K562 (cell line): ENCODE results near the gene EVC. TPM values are rescaled to one million over a fixed set of nuclear protein-coding genes. Genes with fewer than 3 reads are reported as not detected.

Source experiments
- ATAC-seq: fragments of 200-7000 bp; cut with Tn5 transposase; 3 replicates; pipeline ENCODE4 v1.9.1; 2020; ENCODE audit warnings: moderate library complexity
- BruUV-seq: library from RNA; stranded (reverse); fragments of 400-500 nt; replicated peaks from 2 replicates; lab custom pipeline; 2021; lab: Mats Ljungman, UMichigan
- CTCF ChIA-PET: fragments of 300-600 bp; formaldehyde crosslinking; extraction: SDS; loops from one replicate; lab custom pipeline; 2021; ENCODE audit warnings: low intra/inter-chr PET ratio; lab: Yijun Ruan, JAX
- POLR2A ChIA-PET: fragments of 300-600, 350-650 bp; sonication (Branson Sonifier 250); formaldehyde crosslinking; extraction: SDS; loops from one replicate; lab custom pipeline; 2021; ENCODE audit warnings: antibody characterized with exemption, inconsistent platforms; lab: Yijun Ruan, JAX
- DNase-seq, 4 experiments: peaks; one replicate each; pipeline versions ENCODE4 v3.0.0 to v3.0.0-alpha.2; 2011 to 2018; ENCODE audit warnings: low spot score in 3 of 4, mixed read lengths in 3 of 4; ENCODE audit errors: extremely low read depth in 1 of 4
- FAIRE-seq: peaks from 2 replicates; lab custom pipeline; 2011; peaks lifted over from hg19 to GRCh38; lab: Jason Lieb, UNC
- H2AFZ ChIP-seq: 2 replicates; pipeline ENCODE4 v1.6.0; 2011; ENCODE audit warnings: low read depth, low read length, control low read depth, inconsistent platforms
- H3K27ac ChIP-seq: fragments of 200-600 bp; 3 replicates; pipeline ENCODE4 v1.8.0; 2011; ENCODE audit warnings: low read depth, mild to moderate bottlenecking, control low read depth, inconsistent platforms, low read length, moderate library complexity, mixed read lengths; ENCODE audit errors: extremely low read depth
- H3K27me3 ChIP-seq, 2 experiments: fragments of 300-600 bp in 1 of 2; 2 replicates in 1 of 2; 3 replicates in 1 of 2; pipeline versions ENCODE4 v1.6.0 to v1.8.0; 2011; ENCODE audit warnings: inconsistent platforms in 2 of 2, low read length in 2 of 2, mild to moderate bottlenecking in 1 of 2, mixed read lengths in 1 of 2, moderate library complexity in 1 of 2; ENCODE audit not compliant: control insufficient read depth in 2 of 2, insufficient read depth in 2 of 2
- H3K36me3 ChIP-seq: fragments of 300-600 bp; 3 replicates; pipeline ENCODE4 v1.8.0; 2011; ENCODE audit warnings: mild to moderate bottlenecking, low read length, inconsistent platforms; ENCODE audit not compliant: control insufficient read depth, insufficient read depth
- H3K4me1 ChIP-seq, 2 experiments: fragments of 200-600 bp in 1 of 2; replicated peaks in 1 of 2; 2 replicates in 1 of 2; 3 replicates in 1 of 2; pipeline versions ENCODE4 v1.5.1 to v1.8.0; 2011; ENCODE audit warnings: inconsistent platforms in 2 of 2, low read length in 2 of 2, mild to moderate bottlenecking in 1 of 2, mixed read lengths in 1 of 2, moderate library complexity in 1 of 2; ENCODE audit not compliant: control insufficient read depth in 2 of 2, insufficient read depth in 2 of 2
- H3K4me2 ChIP-seq: 2 replicates; pipeline ENCODE4 v1.6.1; 2011; ENCODE audit warnings: low read length, control low read depth, inconsistent platforms, mixed read lengths; ENCODE audit not compliant: insufficient read depth
- H3K4me3 ChIP-seq: fragments of 200-600 bp; sonication (generic), shearing (Covaris generic); 2 replicates; pipeline ENCODE4 v1.5.1; 2016; ENCODE audit warnings: control low read depth, inconsistent platforms
- H3K79me2 ChIP-seq: fragments of 200-600 bp; 3 replicates; pipeline ENCODE4 v1.8.0; 2011; ENCODE audit warnings: low read length, inconsistent platforms; ENCODE audit not compliant: control insufficient read depth, insufficient read depth
- H3K9ac ChIP-seq, 2 experiments: 2 replicates each; pipeline versions ENCODE4 v1.6.0 to v1.6.1; 2011; ENCODE audit warnings: low read depth in 2 of 2, low read length in 2 of 2, control low read depth in 1 of 2, inconsistent platforms in 1 of 2, mild to moderate bottlenecking in 1 of 2, mixed read lengths in 1 of 2; ENCODE audit not compliant: insufficient read depth in 1 of 2
- H3K9me1 ChIP-seq: one replicate; pipeline ENCODE4 v1.6.0; 2011; ENCODE audit warnings: inconsistent platforms, mild to moderate bottlenecking, low read length, moderate library complexity; ENCODE audit not compliant: control insufficient read depth, insufficient read depth
- H3K9me3 ChIP-seq: replicated peaks from 2 replicates; pipeline ENCODE4 v1.5.1; 2011; ENCODE audit warnings: low read depth, low read length, inconsistent platforms; ENCODE audit not compliant: control insufficient read depth, insufficient read depth
- H4K20me1 ChIP-seq: replicated peaks from 2 replicates; pipeline ENCODE4 v1.6.1; 2011; ENCODE audit warnings: low read length, inconsistent platforms, mixed read lengths; ENCODE audit not compliant: control insufficient read depth, insufficient read depth
- KLF10 ChIP-seq: fragments of 250-450 bp; sonication (Bioruptor Pico); IDR thresholded peaks from 2 replicates; pipeline ENCODE4 v1.6.1; 2021; ENCODE audit warnings: matching md5 sums
- RFX7 ChIP-seq: fragments of 250-450 bp; sonication (Bioruptor Pico); IDR thresholded peaks from 2 replicates; pipeline ENCODE4 v1.5.1; 2021; ENCODE audit warnings: mild to moderate bottlenecking
- ZNF445 ChIP-seq: fragments of 250-450 bp; sonication (Bioruptor Pico); IDR thresholded peaks from 2 replicates; pipeline ENCODE4 v1.4.0; 2020; ENCODE audit warnings: low read depth, mild to moderate bottlenecking, moderate library complexity
- WGBS: fragments of 100-300 bp; shearing (Covaris generic); methylation state at CpG from one replicate; pipeline ENCODE4 v1.1.6; 2016; ENCODE audit warnings: low coverage, mixed read lengths; ENCODE audit not compliant: insufficient coverage; ENCODE audit errors: missing lambda C conversion rate; 5-methylcytosine and 5-hydroxymethylcytosine counted together
- in situ Hi-C: fragments of 300-500 bp; cut with MboI; formaldehyde crosslinking; loops from 4 replicates; pipeline ENCODE4 v1.15.0; 2018; ENCODE audit warnings: inconsistent platforms, mixed read lengths
- intact Hi-C: fragments of 100-400 bp; cut with micrococcal nuclease; formaldehyde crosslinking; loops from 2 replicates; pipeline ENCODE4 v1.14.2; 2022
- polyA plus RNA-seq, 8 experiments: library from polyadenylated mRNA; depleted of rRNA in 4 of 8; stranded (reverse) in 5 of 8; unstranded in 3 of 8; fragments of >200 nt; fragmentation: Nextera tagmentation in 2 of 8; fragmentation: Illumina TruSeq in 1 of 8; extraction: Ambion mirVana in 2 of 8; extraction: Trizol in 1 of 8; gene quantifications; 2 replicates each; pipeline versions ENCODE4 v1.2.1 to v1.2.3, GENCODE V29; 2011 to 2014; ENCODE audit warnings: inconsistent platforms in 1 of 8, missing spikeins in 1 of 8
- total RNA-seq, 7 experiments: library from RNA; depleted of rRNA in 6 of 7; stranded (reverse); fragments of >200 nt in 6 of 7; fragmentation: Illumina TruSeq in 2 of 7; extraction: Trizol in 2 of 7; gene quantifications; 2 replicates each; pipeline versions ENCODE4 v1.2.1 to v1.2.3, GENCODE V29; 2011 to 2021; ENCODE audit warnings: low replicate concordance in 1 of 7
- TF ChIP-seq, protein P1 (sequence below): fragments of 450-650 bp; IDR thresholded peaks from 2 replicates; pipeline ENCODE4 v1.6.1; 2017; ENCODE audit warnings: antibody characterized with exemption
- TF ChIP-seq, protein P2 (sequence below): sonication (generic); formaldehyde crosslinking; IDR thresholded peaks from 2 replicates; pipeline ENCODE4 v1.8.1; 2022; ENCODE audit warnings: missing genetic modification reagents

EVC gene
- total and polyA plus RNA-seq, 9 of the 15 experiments (the other 6 are each of a cell fraction or from before 2014, with no cell fraction given): 0.03 to 3.2 (median 1.1) TPM

DNA sequence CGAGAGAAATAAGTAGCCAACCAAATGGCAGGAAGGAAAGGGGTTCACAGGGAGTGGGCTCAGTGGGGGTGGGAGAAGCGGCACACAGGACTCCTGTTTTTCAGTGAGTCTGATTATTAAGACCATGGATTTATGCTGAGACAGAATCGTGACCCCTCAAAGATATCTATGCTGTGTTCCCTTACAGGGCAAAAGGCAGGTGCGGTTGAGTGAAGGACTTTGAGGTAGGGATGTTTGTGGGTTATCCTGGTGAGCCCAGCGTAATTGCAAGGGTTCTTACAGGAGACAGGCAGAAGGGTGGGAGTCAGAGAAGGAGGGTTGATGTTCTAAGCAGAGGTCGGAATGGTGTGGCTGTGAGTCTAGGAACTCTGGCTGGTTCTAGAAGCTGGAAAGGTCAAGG, 73.0 kb downstream of the EVC start (continued):
- no peak for TF ChIP-seq ZNF445 (CRISPR knock-in tag)

DNA sequence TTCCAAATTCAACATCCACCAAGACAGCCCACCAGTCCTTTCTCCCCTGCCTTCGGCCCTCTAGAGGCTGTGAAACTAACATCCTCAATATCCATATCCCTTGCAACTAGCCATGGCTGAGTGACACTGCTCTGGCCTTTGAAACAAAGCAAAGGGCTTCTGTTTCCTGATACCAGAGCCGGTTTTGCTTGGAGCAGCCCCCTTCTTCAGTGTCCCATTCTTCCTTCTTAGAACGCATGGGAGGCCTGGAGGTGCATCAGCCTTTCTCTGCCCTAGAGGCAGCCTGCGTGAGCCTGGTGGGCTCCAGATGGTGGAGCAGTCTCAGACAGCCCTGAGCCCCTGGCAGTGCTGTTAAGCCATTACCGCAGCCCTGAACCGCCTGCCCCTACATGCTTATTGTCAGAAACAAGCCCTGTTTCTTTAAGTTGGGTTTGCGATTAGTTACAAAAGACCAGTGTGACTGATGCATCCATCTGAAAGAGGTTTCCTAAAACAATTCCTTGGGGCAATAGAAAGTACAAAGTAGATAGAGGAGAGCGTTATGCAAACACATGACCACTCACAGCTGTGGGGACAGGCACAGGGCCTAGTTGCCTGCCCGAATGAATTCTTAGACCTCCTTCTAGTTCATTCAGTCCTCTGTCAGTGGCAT, 74.1 kb downstream of the EVC start:
- POLR2A ChIA-PET: no interaction called here
- no peak overlapping the region for H3K4me2 ChIP-seq
- in situ Hi-C loops: no loop called here
- no peaks in the 10 kb centered on the region for H4K20me1 ChIP-seq
- no peak overlapping the region for H3K9ac ChIP-seq
- H3K9me3 ChIP-seq: no peaks in the 10 kb centered on the region
- H3K9me1 ChIP-seq: no peaks in the 10 kb centered on the region
- intact Hi-C loops: no loop called here
- H2AFZ ChIP-seq: no peak overlapping the region
- H3K4me3 ChIP-seq: no peak overlapping the region
- H3K27ac ChIP-seq: no peak overlapping the region
- CTCF ChIA-PET: no interaction called here
- no peak for TF ChIP-seq RFX7
- TF ChIP-seq, protein P1, sequence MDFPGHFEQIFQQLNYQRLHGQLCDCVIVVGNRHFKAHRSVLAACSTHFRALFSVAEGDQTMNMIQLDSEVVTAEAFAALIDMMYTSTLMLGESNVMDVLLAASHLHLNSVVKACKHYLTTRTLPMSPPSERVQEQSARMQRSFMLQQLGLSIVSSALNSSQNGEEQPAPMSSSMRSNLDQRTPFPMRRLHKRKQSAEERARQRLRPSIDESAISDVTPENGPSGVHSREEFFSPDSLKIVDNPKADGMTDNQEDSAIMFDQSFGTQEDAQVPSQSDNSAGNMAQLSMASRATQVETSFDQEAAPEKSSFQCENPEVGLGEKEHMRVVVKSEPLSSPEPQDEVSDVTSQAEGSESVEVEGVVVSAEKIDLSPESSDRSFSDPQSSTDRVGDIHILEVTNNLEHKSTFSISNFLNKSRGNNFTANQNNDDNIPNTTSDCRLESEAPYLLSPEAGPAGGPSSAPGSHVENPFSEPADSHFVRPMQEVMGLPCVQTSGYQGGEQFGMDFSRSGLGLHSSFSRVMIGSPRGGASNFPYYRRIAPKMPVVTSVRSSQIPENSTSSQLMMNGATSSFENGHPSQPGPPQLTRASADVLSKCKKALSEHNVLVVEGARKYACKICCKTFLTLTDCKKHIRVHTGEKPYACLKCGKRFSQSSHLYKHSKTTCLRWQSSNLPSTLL: no peak
- TF ChIP-seq, protein P2, sequence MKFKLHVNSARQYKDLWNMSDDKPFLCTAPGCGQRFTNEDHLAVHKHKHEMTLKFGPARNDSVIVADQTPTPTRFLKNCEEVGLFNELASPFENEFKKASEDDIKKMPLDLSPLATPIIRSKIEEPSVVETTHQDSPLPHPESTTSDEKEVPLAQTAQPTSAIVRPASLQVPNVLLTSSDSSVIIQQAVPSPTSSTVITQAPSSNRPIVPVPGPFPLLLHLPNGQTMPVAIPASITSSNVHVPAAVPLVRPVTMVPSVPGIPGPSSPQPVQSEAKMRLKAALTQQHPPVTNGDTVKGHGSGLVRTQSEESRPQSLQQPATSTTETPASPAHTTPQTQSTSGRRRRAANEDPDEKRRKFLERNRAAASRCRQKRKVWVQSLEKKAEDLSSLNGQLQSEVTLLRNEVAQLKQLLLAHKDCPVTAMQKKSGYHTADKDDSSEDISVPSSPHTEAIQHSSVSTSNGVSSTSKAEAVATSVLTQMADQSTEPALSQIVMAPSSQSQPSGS (CRISPR knock-in tag): no peak
- no peak for TF ChIP-seq KLF10 (CRISPR knock-in tag)
- no peak for DNase-seq
- H3K4me1 ChIP-seq: no peaks in the 10 kb centered on the region
- H3K36me3 ChIP-seq: no peaks in the 10 kb centered on the region
- H3K27me3 ChIP-seq: peaks cover 0 to 7% of the 10 kb centered on the region in 2 experiments; a peak in 1 of 5 replicates
- FAIRE-seq: no peak
- BruUV-seq: no TSS peak
- no peaks in the 10 kb centered on the region for H3K79me2 ChIP-seq
- ATAC-seq: no peak
- WGBS: 11% methylated on average over 9 of the region's 9 CpGs
